ENCODE measurements around the gene RPP25. TPM values are rescaled to one million over a fixed set of nuclear protein-coding genes. Genes with fewer than 3 reads are reported as not detected.

RPP25 gene
- total RNA-seq, 4 donors from 2014 or later = 3.0 to 16.8 (median 7.0) TPM

DNA sequence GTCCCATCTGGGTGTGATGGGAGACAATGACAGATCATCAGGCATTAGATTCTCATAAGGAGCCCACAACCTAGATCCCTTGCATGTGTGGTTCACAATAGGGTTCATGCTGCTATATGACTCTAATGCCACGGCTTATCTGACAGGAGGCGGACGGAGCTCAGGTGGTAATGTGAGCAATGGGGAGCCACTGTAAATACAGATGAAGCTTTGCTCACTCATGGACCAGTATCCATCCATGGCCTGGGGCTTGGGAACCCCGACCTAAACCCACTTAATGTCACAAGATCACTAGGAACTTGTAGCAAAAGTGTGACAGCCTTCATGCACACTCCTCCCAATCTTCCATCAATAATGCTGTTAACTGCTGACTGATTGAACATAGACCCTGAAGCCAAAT is 47.9 kb downstream of the RPP25 start:
- DNase-seq = no peak
- no peaks in the 10 kb centered on the region for H3K27me3 ChIP-seq
- no peaks in the 10 kb centered on the region for H3K36me3 ChIP-seq
- intact Hi-C loops (cut with DNase I; ENCODE audit: low total_unique reads) = no loop called here
- H3K9me3 ChIP-seq = no peaks in the 10 kb centered on the region
- no peak overlapping the region for H3K4me3 ChIP-seq
- H3K4me1 ChIP-seq = peaks cover 9 to 10% of the 10 kb centered on the region in 2 donors
- TF ChIP-seq POLR2A (IDR thresholded peaks at IDR 0.05) = no peak
- TF ChIP-seq, protein P1, sequence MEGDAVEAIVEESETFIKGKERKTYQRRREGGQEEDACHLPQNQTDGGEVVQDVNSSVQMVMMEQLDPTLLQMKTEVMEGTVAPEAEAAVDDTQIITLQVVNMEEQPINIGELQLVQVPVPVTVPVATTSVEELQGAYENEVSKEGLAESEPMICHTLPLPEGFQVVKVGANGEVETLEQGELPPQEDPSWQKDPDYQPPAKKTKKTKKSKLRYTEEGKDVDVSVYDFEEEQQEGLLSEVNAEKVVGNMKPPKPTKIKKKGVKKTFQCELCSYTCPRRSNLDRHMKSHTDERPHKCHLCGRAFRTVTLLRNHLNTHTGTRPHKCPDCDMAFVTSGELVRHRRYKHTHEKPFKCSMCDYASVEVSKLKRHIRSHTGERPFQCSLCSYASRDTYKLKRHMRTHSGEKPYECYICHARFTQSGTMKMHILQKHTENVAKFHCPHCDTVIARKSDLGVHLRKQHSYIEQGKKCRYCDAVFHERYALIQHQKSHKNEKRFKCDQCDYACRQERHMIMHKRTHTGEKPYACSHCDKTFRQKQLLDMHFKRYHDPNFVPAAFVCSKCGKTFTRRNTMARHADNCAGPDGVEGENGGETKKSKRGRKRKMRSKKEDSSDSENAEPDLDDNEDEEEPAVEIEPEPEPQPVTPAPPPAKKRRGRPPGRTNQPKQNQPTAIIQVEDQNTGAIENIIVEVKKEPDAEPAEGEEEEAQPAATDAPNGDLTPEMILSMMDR (IDR thresholded peaks at IDR 0.05) = no peak
- no peak overlapping the region for H3K27ac ChIP-seq

DNA sequence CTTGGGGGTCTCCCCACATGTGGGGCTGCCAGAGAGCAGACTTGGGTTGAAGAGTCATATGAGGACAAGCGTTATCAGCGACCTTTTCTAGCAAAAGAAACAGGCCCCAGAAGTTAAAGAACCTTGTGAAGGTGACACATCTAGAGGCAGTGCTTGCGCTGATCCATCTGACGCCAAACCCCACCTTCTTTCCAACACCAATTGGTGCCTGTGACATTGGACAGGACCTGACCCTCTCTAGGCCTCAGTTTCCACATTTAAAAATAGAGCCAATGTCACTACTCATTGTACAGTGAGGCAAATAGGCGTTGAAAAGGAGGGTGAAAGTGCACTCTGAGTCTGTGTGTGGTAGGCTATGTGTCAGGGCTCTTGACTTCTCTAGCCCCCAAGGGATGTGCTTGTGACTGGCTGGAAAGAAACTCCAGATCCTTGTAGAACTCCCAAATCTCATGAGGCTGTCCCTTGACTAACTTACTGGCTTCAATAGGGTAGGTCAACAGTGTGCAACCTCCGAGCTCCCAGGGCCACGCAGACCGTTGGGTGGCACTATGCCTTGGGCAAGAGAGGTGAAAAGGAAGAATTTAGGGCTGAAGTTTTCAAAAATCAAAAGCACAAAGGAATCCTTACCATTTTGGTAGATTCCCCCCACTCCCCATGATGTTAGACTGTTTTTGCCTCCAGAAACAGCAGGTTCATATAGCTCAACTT is 49.3 kb downstream of the RPP25 start:
- H3K9me3 ChIP-seq = no peaks in the 10 kb centered on the region
- no peaks in the 10 kb centered on the region for H3K36me3 ChIP-seq
- H3K4me1 ChIP-seq = peaks cover 9 to 10% of the 10 kb centered on the region in 2 donors
- no peaks in the 10 kb centered on the region for H3K27me3 ChIP-seq
- no peak for TF ChIP-seq POLR2A (IDR thresholded peaks at IDR 0.05)
- TF ChIP-seq, protein P1 (IDR thresholded peaks at IDR 0.05) = no peak
- peak overlapping the region; percentile 73 to 90 for H3K27ac ChIP-seq
- DNase-seq = no peak
- peak overlapping the region; percentile 59 to 70 for H3K4me3 ChIP-seq
- intact Hi-C loops (cut with DNase I; ENCODE audit: low total_unique reads) = no loop called here

DNA sequence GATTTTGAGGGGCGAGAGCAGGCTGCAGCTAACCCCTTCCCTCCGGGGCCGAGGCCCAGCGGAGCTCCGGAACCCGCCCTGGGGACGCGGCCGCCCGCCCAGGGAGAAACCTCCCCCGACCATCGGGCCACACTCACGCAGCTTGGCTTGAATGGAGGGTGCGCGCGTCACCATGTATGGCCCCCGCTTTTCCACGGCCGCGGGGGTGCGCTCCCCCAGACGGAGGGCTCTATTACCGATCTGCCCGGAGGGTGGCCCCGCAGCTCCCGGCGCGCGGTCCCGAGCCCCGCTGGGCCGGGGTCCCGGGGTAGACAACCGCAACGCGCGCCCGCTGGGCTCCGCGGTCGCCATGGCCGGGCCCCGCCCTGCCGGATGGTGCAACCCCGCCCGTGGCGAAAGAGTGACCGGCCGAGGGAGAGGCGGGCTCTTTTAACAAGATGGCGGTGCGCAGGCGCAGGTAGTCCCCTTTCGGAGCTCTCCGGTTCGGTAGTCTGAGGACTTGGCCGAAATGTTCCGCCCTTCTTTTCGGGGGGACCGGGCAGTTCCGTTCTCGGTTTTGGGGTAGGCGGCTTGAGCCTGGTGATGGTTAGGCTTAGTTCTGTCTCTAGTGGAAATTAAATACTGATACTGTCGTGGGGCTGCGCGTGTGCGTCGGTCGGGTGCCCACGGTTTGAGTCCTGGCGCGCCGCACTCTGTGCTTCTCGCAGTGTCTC is 50.0 kb downstream of the RPP25 start, which contains the start of gene FAM219B:
FAM219B (minus strand) TSS at position 402 of the 713 bp plus-strand sequence; CDS start at position 351, 51 bp downstream.
- H3K36me3 ChIP-seq = no peaks in the 10 kb centered on the region
- intact Hi-C loops (cut with DNase I; ENCODE audit: low total_unique reads) = no loop called here

DNA sequence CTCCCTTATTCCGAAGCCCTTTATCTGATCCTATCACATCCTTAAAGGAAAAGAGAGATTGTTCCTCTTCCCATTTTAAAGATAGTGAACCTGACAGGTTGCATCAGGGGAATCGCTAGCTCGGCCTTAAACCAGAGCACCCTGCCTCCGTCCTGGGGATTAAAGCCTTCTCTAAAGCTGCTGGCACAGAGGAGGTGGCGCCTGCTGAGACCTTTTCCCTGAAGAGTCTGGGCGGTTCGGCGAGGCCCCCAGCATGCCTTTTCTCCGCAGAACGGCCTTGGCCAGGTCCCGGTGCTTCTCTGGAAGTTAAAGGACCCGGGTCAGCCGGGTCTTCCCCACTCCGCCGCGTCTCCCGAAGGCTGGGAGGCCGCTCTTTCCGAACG is 50.5 kb downstream of the RPP25 start:
- DNase-seq = no peak
- Histone ChIP-seq H3K36me3 (no peaks in the 10 kb centered on the region), H3K4me3 (peak overlapping the region; percentile 59 to 70), H3K27ac (peak overlapping the region; percentile 73 to 90), H3K9me3 (no peaks in the 10 kb centered on the region), H3K27me3 (no peaks in the 10 kb centered on the region), H3K4me1 (peaks cover 10 to 15% of the 10 kb centered on the region in 2 donors)
- no peak for TF ChIP-seq POLR2A (IDR thresholded peaks at IDR 0.05)
- TF ChIP-seq, protein P1 (IDR thresholded peaks at IDR 0.05) = no peak
- intact Hi-C loops (cut with DNase I; ENCODE audit: low total_unique reads) = no loop called here

More for the DNA sequence above, 50.0 kb downstream of the RPP25 start, which contains the start of gene FAM219B:
- Histone ChIP-seq H3K4me3 (peak within 1 kb of the TSS; percentile 59 to 70), H3K27ac (peak within 1 kb of the TSS; percentile 73 to 90), H3K27me3 (no peaks in the 10 kb centered on the region), H3K4me1 (peaks cover 10 to 15% of the 10 kb centered on the region in 2 donors), H3K9me3 (no peaks in the 10 kb centered on the region)
- TF ChIP-seq, protein P1 (IDR thresholded peaks at IDR 0.05) = peak in 1 of 4 experiments; percentile 6
- peak; percentile 85 to 93 for TF ChIP-seq POLR2A (IDR thresholded peaks at IDR 0.05)
- peak; percentile 92 for DNase-seq

Small RNAs within 50 kb of the gene (small RNA-seq; reads per million reads assigned to genes)
- not detected for gene RF00019

Other genes with a start within 250 kb of the RPP25 start
- 1 to 10 TPM in 1 of 4 donors, under 1 TPM in 1, not detected in 2; 0.29 to 6.2 TPM for gene CYP1A1, start 231.2 kb downstream of the RPP25 start, total RNA-seq
- gene CYP1A2, start 207.9 kb downstream of the RPP25 start, total RNA-seq = not detected
- 10 to 100 TPM in 3 of 4 donors, 1 to 10 TPM in 1; 4.9 to 41.6 (median 26.4) TPM for gene CSK, start 174.7 kb downstream of the RPP25 start, total RNA-seq
- 1 to 10 TPM in 1 of 4 donors, not detected in 3; 1.5 TPM for gene LMAN1L, start 143.9 kb downstream of the RPP25 start, total RNA-seq
- gene CPLX3, start 130.1 kb downstream of the RPP25 start, total RNA-seq = not detected
- 100 to 1,000 TPM in 1 of 4 donors, 10 to 100 TPM in 3; 29.0 to 105 (median 41.2) TPM for gene ULK3, start 113.6 kb downstream of the RPP25 start, total RNA-seq
- gene SCAMP2, start 83.4 kb downstream of the RPP25 start, total RNA-seq = 10 to 100 TPM; 15.9 to 67.5 (median 33.0) TPM
- 10 to 100 TPM; 28.8 to 73.3 (median 33.7) TPM for gene MPI, start 66.7 kb downstream of the RPP25 start, total RNA-seq
- gene FAM219B, start 49.9 kb downstream of the RPP25 start, total RNA-seq = 100 to 1,000 TPM in 2 of 4 donors, 10 to 100 TPM in 2; 32.9 to 343 (median 86.5) TPM
- 10 to 100 TPM in 3 of 4 donors, 1 to 10 TPM in 1; 9.0 to 84.1 (median 46.6) TPM for gene COX5A, start 18.7 kb downstream of the RPP25 start, total RNA-seq
- 1 to 10 TPM in 3 of 4 donors, under 1 TPM in 1; 0.29 to 6.6 (median 1.9) TPM for gene SCAMP5, start 38.8 kb upstream of the RPP25 start, total RNA-seq
- 10 to 100 TPM in 2 of 4 donors, 1 to 10 TPM in 2; 1.2 to 22.8 (median 6.9) TPM for gene PPCDC, start 66.8 kb upstream of the RPP25 start, total RNA-seq
- gene C15orf39, start 245.1 kb upstream of the RPP25 start, total RNA-seq = 10 to 100 TPM in 2 of 4 donors, 1 to 10 TPM in 2; 4.6 to 43.9 (median 14.1) TPM